Esophagus muscularis mucosa (tissue), 4 donors: ENCODE data around the gene BLNK. TPM values are rescaled to one million over a fixed set of nuclear protein-coding genes. Genes with fewer than 3 reads are reported as not detected.

Experiments
- DNase-seq: peaks from one replicate; pipeline ENCODE4 v3.0.0-alpha.2; 2017; ENCODE audit errors: extremely low spot score
- H3K27ac ChIP-seq, 4 donors: fragments of 200-600 bp; sonication (generic); replicated peaks in 1 of 4; 1 replicate in 3 of 4; 2 replicates in 1 of 4; pipeline ENCODE4 v1.5.1; 2016 to 2019; ENCODE audit warnings: mild to moderate bottlenecking in 1 of 4
- H3K27me3 ChIP-seq, 4 donors: fragments of 200-600 bp; sonication (generic); one replicate each; pipeline versions ENCODE4 v1.5.1 to v1.6.0; 2016 to 2019
- H3K36me3 ChIP-seq, 4 donors: fragments of 200-600 bp; sonication (generic); one replicate each; pipeline ENCODE4 v1.5.1; 2016 to 2019
- H3K4me1 ChIP-seq, 4 donors: fragments of 200-600 bp; sonication (generic); one replicate each; pipeline ENCODE4 v1.5.1; 2016 to 2019
- H3K4me3 ChIP-seq, 4 donors: fragments of 200-600 bp; sonication (generic); 1 replicate in 2 of 4; 2 replicates in 2 of 4; pipeline ENCODE4 v1.5.1; 2016 to 2019; ENCODE audit warnings: mild to moderate bottlenecking in 4 of 4, moderate library complexity in 1 of 4
- H3K9me3 ChIP-seq, 4 donors: fragments of 200-600 bp; sonication (generic); 1 replicate in 3 of 4; 2 replicates in 1 of 4; pipeline ENCODE4 v1.5.1; 2016 to 2019
- EP300 ChIP-seq: sonication (generic); formaldehyde crosslinking; IDR thresholded peaks from one replicate; pipeline ENCODE4 v1.6.1; 2017; ENCODE audit warnings: antibody characterized with exemption
- POLR2A ChIP-seq: fragments of 450-650 bp; IDR thresholded peaks from one replicate; pipeline ENCODE4 v1.6.1; 2017; ENCODE audit warnings: antibody characterized with exemption, moderate library complexity, mild to moderate bottlenecking, low read depth
- POLR2AphosphoS5 ChIP-seq, 2 donors: sonication (generic); formaldehyde crosslinking; IDR thresholded peaks; one replicate each; pipeline ENCODE4 v1.6.1; 2017; ENCODE audit warnings: antibody characterized with exemption in 2 of 2
- WGBS: methylation state at CpG from one replicate; pipeline ENCODE4 v1.1.5; 2018; 5-methylcytosine and 5-hydroxymethylcytosine counted together
- intact Hi-C: fragments of 100-400 bp; cut with DNase I; formaldehyde crosslinking; loops from one replicate; pipeline ENCODE4 v1.15.1; 2023
- total RNA-seq, 4 donors: library from RNA; depleted of rRNA; stranded (reverse); fragments of >200 nt; gene quantifications; one replicate each; pipeline versions ENCODE4 v1.1.0 to v1.2.1, GENCODE V29; 2016
- TF ChIP-seq, protein P1 (sequence below), 3 experiments: fragments of 200-600 bp in 2 of 3; fragments of 450-650 bp in 1 of 3; sonication (generic) in 2 of 3; IDR thresholded peaks; one replicate each; pipeline ENCODE4 v1.5.1; 2017 to 2019; ENCODE audit warnings: antibody characterized with exemption in 3 of 3, mild to moderate bottlenecking in 2 of 3, moderate library complexity in 1 of 3

BLNK gene
- total RNA-seq, 4 donors from 2014 or later, result 0.86 to 5.0 (median 1.1) TPM

DNA sequence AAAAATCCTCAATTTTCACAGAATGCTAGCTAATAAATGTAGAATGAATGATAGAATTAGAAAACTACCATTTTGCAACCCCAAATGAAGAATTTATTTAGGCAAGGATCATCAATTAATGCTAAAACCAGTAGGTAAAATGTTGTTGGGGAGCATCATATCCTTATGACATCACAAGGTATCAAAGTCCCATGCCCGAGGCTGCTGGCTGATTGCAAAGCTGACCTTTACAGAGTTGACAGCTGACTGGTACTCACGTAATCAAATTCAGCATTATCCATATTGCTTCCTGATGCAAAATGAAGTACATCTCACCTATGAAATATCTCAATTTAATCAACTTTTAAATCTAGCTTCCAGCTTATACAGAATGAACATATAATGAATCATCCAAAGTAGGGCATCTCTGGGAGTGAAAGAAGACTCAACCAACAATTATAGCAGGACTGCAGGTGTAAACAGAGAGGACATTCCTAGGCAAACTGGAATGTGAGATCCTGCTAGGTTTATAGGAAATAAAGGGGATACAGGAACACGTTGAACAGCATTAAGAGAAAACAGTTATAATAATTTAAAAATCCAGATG lies 10.2 kb upstream of the BLNK start:
- H3K4me1 ChIP-seq, result peaks cover 0 to under 1% (median 0%) of the 10 kb centered on the region in 4 donors
- H3K27ac ChIP-seq, result no peak overlapping the region
- TF ChIP-seq EP300 (no peak), POLR2A (no peak), POLR2AphosphoS5 (IDR thresholded peaks at IDR 0.05) (no peak)
- TF ChIP-seq, protein P1, sequence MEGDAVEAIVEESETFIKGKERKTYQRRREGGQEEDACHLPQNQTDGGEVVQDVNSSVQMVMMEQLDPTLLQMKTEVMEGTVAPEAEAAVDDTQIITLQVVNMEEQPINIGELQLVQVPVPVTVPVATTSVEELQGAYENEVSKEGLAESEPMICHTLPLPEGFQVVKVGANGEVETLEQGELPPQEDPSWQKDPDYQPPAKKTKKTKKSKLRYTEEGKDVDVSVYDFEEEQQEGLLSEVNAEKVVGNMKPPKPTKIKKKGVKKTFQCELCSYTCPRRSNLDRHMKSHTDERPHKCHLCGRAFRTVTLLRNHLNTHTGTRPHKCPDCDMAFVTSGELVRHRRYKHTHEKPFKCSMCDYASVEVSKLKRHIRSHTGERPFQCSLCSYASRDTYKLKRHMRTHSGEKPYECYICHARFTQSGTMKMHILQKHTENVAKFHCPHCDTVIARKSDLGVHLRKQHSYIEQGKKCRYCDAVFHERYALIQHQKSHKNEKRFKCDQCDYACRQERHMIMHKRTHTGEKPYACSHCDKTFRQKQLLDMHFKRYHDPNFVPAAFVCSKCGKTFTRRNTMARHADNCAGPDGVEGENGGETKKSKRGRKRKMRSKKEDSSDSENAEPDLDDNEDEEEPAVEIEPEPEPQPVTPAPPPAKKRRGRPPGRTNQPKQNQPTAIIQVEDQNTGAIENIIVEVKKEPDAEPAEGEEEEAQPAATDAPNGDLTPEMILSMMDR (IDR thresholded peaks at IDR 0.05), result no peak
- intact Hi-C loops, result no loop called here
- H3K4me3 ChIP-seq, result no peak overlapping the region
- 91% methylated on average over 3 of the region's 3 CpGs for WGBS
- H3K27me3 ChIP-seq, result no peaks in the 10 kb centered on the region
- no peaks in the 10 kb centered on the region for H3K9me3 ChIP-seq
- H3K36me3 ChIP-seq, result no peaks in the 10 kb centered on the region
- no peak for DNase-seq

GRCh38 chr10:96280859-96281258 lies 9.5 kb upstream of the BLNK start:
- Histone ChIP-seq H3K4me1 (peaks cover under 1 to 7% (median 4%) of the 10 kb centered on the region in 4 donors), H3K27ac (no peak overlapping the region), H3K9me3 (no peaks in the 10 kb centered on the region), H3K4me3 (no peak overlapping the region), H3K36me3 (no peaks in the 10 kb centered on the region), H3K27me3 (no peaks in the 10 kb centered on the region)
- TF ChIP-seq POLR2A (no peak), EP300 (no peak), POLR2AphosphoS5 (IDR thresholded peaks at IDR 0.05) (no peak)
- TF ChIP-seq, protein P1 (IDR thresholded peaks at IDR 0.05), result no peak
- intact Hi-C loops, result no loop called here
- no peak for DNase-seq
- WGBS, result 84% methylated on average over 2 of the region's 2 CpGs

DNA sequence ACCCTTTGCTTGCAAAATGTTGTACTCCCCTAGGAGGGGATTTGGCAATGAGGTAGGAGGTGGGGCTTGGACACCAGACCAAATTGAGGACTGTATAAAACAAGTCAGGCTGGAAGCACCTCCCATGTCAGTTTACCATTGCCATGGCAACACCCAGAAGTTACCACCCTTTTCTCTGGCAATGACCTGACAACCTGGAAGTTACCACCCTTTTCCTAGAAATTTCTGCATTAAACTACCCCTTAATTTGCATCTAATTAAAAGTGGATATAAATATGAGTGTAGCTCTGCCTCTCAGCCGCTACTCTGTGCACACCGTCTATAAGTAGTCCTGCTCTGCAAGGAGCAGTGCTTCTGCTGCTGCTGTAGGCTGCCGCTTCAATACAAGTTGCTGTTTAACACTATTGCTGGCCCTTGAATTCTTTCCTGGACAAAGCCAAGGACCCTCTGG lies 7.8 kb upstream of the BLNK start:
- intact Hi-C loops, result no loop called here

DNA sequence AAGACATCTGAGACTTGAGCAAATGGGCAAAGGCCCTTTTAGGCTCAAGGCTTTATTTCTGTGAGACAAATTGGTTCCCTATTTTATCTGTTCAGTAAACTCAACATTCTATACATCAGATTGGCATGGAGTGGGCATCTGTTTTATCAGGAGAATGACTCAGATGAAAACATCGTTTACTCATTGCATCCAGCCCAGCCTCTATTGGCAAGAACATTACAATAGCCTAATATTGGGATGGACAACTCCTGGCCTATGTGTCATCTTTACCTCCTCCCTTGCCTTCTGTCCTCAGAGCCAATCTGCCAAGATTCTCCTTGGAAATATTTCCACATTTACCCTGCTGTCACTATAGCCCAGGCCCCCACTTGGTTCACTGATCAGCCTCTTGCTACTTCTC lies 5.5 kb upstream of the BLNK start:
- Histone ChIP-seq H3K4me3 (no peak overlapping the region), H3K9me3 (no peaks in the 10 kb centered on the region), H3K27ac (no peak overlapping the region), H3K36me3 (no peaks in the 10 kb centered on the region), H3K27me3 (no peaks in the 10 kb centered on the region), H3K4me1 (peaks cover 6 to 23% (median 12%) of the 10 kb centered on the region in 4 donors)
- DNase-seq, result no peak
- intact Hi-C loops, result no loop called here
- no peak for TF ChIP-seq POLR2AphosphoS5 (IDR thresholded peaks at IDR 0.05)
- TF ChIP-seq, protein P1 (IDR thresholded peaks at IDR 0.05), result no peak
- TF ChIP-seq POLR2A, result no peak
- no peak for TF ChIP-seq EP300
- 57% methylated on average over 1 of the region's 1 CpG for WGBS

More for the DNA sequence above, 7.8 kb upstream of the BLNK start:
- Histone ChIP-seq H3K27ac (no peak overlapping the region), H3K9me3 (no peaks in the 10 kb centered on the region), H3K4me3 (no peak overlapping the region), H3K36me3 (no peaks in the 10 kb centered on the region), H3K4me1 (peaks cover 4 to 10% (median 7%) of the 10 kb centered on the region in 4 donors), H3K27me3 (no peaks in the 10 kb centered on the region)
- DNase-seq, result no peak
- TF ChIP-seq POLR2AphosphoS5 (IDR thresholded peaks at IDR 0.05) (no peak), EP300 (no peak), POLR2A (no peak)
- TF ChIP-seq, protein P1 (IDR thresholded peaks at IDR 0.05), result no peak
- WGBS, result 91% methylated on average over 3 of the region's 3 CpGs

GRCh38 chr10:96276426-96276825 lies 5.1 kb upstream of the BLNK start:
- H3K27ac ChIP-seq, result no peak overlapping the region
- TF ChIP-seq EP300, result no peak
- no peak for TF ChIP-seq POLR2A
- no peak for TF ChIP-seq POLR2AphosphoS5 (IDR thresholded peaks at IDR 0.05)
- TF ChIP-seq, protein P1 (IDR thresholded peaks at IDR 0.05), result no peak
- H3K27me3 ChIP-seq, result no peaks in the 10 kb centered on the region
- no peaks in the 10 kb centered on the region for H3K9me3 ChIP-seq
- WGBS, result 79% methylated on average over 6 of the region's 6 CpGs
- no peaks in the 10 kb centered on the region for H3K36me3 ChIP-seq
- intact Hi-C loops, result no loop called here
- no peak overlapping the region for H3K4me3 ChIP-seq
- DNase-seq, result no peak
- H3K4me1 ChIP-seq, result peaks cover 6 to 27% (median 16%) of the 10 kb centered on the region in 4 donors
